Activated T-cell treated with anti-CD3 and anti-CD28 coated beads, Interleukin-2, amount 50 U/mL, for 24 hours (primary cell): ENCODE measurements around the gene ZNF503.
A peak's percentile ranks its signal among the peaks of the same experiment; 100 is the strongest.

Experiments
- DNase-seq: peaks from one replicate; pipeline ENCODE4 v3.0.0-alpha.2; 2020
- H3K27ac Mint-ChIP-seq: 2 replicates; pipeline ENCODE4 v1.8.0; 2020; ENCODE audit warnings: mild to moderate bottlenecking, mixed read lengths
- H3K27me3 Mint-ChIP-seq: 2 replicates; pipeline ENCODE4 v1.8.0; 2020; ENCODE audit warnings: mixed read lengths
- H3K36me3 Mint-ChIP-seq: 2 replicates; pipeline ENCODE4 v1.8.0; 2020; ENCODE audit warnings: low read depth, mixed read lengths
- H3K4me1 Mint-ChIP-seq: 2 replicates; pipeline ENCODE4 v1.8.0; 2020; ENCODE audit warnings: low read depth, mixed read lengths
- H3K4me3 Mint-ChIP-seq: 2 replicates; pipeline ENCODE4 v1.8.0; 2020; ENCODE audit warnings: mild to moderate bottlenecking, moderate library complexity, mixed read lengths
- H3K9me3 Mint-ChIP-seq: 2 replicates; pipeline ENCODE4 v1.8.0; 2020; ENCODE audit warnings: mixed read lengths

The ZNF503 gene

DNA sequence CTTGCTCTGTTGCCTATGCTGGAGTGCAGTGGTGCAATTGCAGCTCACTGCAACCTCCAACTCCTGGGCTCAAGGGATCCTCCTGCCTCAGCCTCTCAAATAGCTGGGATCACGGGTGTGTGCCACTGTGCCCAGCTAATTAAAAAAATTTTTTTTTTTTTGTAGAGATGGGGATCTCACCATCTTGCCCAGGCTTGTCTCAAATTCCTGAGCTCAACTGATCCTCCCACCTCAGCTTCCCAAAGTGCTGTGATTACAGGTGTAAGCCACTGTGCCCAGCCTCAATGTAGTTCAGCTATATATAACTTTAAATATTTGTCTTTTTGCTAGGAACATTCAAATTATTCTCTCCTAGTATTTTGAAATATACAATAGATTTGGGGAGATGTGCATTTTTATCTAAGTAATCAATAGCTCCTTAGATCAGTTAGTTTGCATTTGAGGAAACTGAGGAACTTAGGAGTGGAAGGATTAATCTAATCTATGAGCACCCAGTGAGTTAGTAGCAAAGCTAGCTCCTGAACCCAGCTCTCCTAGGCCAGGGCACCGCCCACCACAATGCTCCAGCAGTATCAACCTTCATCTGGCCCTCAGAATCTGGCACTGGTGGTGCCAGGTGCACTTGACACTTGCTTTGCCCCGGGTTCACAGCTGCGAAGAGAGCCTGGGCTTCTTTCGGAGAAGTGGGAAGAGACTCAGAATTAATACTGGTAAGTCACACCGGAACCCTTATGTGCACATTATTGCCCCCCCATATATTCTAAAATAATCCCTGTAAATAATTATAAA is 23.9 kb upstream of the ZNF503 start:
- H3K27me3 Mint-ChIP-seq = peaks cover 35% of the 10 kb centered on the region
- no peaks in the 10 kb centered on the region for H3K9me3 Mint-ChIP-seq
- H3K4me1 Mint-ChIP-seq = no peaks in the 10 kb centered on the region
- H3K4me3 Mint-ChIP-seq = no peak overlapping the region
- no peak for DNase-seq
- no peak overlapping the region for H3K27ac Mint-ChIP-seq
- H3K36me3 Mint-ChIP-seq = no peaks in the 10 kb centered on the region

- no peak overlapping the region for H3K27ac Mint-ChIP-seq
- no peaks in the 10 kb centered on the region for H3K36me3 Mint-ChIP-seq
Observed at GRCh38 chr10:75424571-75424970, 23.0 kb upstream of the ZNF503 start.

DNA sequence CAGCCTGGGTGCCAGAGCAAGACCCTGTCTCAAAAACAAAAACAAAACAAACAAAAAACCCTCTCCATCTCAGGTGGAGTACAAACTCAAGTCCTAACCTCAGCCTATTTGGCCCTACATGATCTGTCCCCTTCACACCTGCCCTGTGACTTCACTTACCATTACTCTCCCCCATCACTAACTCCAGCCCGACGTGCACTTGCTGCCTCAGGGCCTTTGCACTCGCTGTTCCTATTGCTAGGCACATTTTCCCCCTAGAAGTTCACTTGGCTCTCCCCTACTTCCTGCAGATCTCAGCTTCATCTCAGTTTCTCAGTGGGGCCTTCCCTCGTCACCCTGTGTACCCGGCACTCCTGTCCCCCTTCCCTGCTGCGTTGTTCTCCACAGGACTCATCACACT is 21.3 kb upstream of the ZNF503 start:
- Mint-ChIP-seq H3K9me3 (no peaks in the 10 kb centered on the region), H3K4me1 (no peaks in the 10 kb centered on the region), H3K27me3 (peaks cover 23% of the 10 kb centered on the region), H3K36me3 (no peaks in the 10 kb centered on the region), H3K27ac (no peak overlapping the region), H3K4me3 (no peak overlapping the region)
- no peak for DNase-seq

More at GRCh38 chr10:75424571-75424970, 23.0 kb upstream of the ZNF503 start:
- no peaks in the 10 kb centered on the region for H3K9me3 Mint-ChIP-seq
- no peak overlapping the region for H3K4me3 Mint-ChIP-seq
- peaks cover 26% of the 10 kb centered on the region for H3K27me3 Mint-ChIP-seq
- DNase-seq = no peak
- no peaks in the 10 kb centered on the region for H3K4me1 Mint-ChIP-seq

DNA sequence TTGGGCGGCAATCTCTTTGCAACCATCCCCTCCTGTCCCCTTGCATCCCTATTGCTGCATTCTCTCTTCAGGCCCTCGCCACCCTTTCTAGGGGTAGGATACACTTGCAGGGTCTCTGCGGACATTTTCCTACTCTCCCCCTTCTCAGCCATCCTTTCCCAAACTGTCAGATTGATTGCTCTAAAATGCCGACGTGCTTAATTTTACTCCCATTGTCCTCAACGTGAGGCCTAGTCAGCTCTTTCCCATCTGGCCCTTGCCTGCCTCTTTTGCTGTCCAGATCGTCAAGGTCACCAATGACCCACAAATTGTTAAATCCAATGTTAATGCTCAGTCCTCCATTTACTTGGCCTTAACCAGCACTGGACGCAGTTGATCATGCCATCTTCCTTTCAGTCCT is 17.1 kb upstream of the ZNF503 start:
- Mint-ChIP-seq H3K27ac (no peak overlapping the region), H3K4me1 (no peaks in the 10 kb centered on the region), H3K4me3 (no peak overlapping the region), H3K36me3 (no peaks in the 10 kb centered on the region), H3K27me3 (peaks cover 47% of the 10 kb centered on the region), H3K9me3 (no peaks in the 10 kb centered on the region)
- no peak for DNase-seq

GRCh38 chr10:75418293-75418692 is 16.7 kb upstream of the ZNF503 start:
- DNase-seq = no peak
- H3K4me1 Mint-ChIP-seq = no peaks in the 10 kb centered on the region
- no peaks in the 10 kb centered on the region for H3K36me3 Mint-ChIP-seq
- H3K9me3 Mint-ChIP-seq = no peaks in the 10 kb centered on the region
- peaks cover 45% of the 10 kb centered on the region for H3K27me3 Mint-ChIP-seq
- H3K4me3 Mint-ChIP-seq = no peak overlapping the region
- H3K27ac Mint-ChIP-seq = no peak overlapping the region

DNA sequence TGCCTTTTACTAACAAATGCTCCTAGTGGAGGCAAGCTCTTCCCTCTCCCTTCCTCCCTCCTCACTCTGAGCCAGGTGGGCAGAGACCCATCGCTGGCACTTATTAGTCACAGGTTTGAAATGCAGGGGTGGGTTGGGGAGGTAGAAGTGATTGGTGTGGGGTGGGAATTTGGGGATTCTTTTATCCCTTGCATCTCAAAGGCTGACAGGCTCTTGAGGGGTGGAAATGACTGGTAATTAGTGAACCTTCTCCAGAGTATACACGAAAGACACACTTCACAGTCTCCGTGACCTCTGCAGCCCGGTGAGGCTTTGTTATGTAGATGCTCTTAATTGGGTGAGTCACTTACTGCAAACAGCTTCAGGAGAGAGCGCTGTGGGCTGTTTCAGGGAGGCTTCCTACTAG is 16.0 kb upstream of the ZNF503 start:
- Mint-ChIP-seq H3K36me3 (no peaks in the 10 kb centered on the region), H3K4me3 (no peak overlapping the region), H3K9me3 (no peaks in the 10 kb centered on the region), H3K27ac (no peak overlapping the region), H3K27me3 (peaks cover 46% of the 10 kb centered on the region), H3K4me1 (no peaks in the 10 kb centered on the region)
- no peak for DNase-seq

DNA sequence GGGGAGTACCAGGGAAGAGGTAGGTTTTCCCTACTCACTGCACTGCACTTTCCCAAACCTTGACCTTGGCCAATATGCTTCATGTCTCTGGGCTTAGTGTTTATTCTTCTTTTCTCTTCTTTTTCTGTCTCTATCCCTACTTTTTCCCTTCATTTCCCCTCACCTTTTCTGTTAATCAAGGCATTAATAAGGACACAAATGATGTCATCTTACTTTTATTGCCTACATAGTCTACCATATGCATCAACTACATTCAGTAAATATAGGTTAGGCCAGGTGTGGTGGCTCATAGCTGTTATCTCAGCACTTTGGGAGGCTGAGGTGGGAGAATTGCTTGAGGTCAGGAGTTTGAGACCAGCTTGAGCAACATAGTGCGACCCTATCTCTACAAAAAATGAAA is 13.0 kb upstream of the ZNF503 start:
- Mint-ChIP-seq H3K27me3 (peaks cover 74% of the 10 kb centered on the region), H3K4me3 (no peak overlapping the region), H3K27ac (no peak overlapping the region), H3K4me1 (peaks cover 5% of the 10 kb centered on the region), H3K9me3 (no peaks in the 10 kb centered on the region), H3K36me3 (no peaks in the 10 kb centered on the region)
- DNase-seq = no peak

- DNase-seq = no peak
- Mint-ChIP-seq H3K27me3 (peaks cover 83% of the 10 kb centered on the region), H3K4me3 (peak overlapping the region; percentile 58), H3K4me1 (peaks cover 21% of the 10 kb centered on the region), H3K36me3 (no peaks in the 10 kb centered on the region), H3K27ac (no peak overlapping the region), H3K9me3 (no peaks in the 10 kb centered on the region)
Observed at GRCh38 chr10:75410132-75411005, 8.8 kb upstream of the ZNF503 start.

- peaks cover 88% of the 10 kb centered on the region for H3K27me3 Mint-ChIP-seq
Observed at GRCh38 chr10:75408911-75409885, 7.6 kb upstream of the ZNF503 start.

DNA sequence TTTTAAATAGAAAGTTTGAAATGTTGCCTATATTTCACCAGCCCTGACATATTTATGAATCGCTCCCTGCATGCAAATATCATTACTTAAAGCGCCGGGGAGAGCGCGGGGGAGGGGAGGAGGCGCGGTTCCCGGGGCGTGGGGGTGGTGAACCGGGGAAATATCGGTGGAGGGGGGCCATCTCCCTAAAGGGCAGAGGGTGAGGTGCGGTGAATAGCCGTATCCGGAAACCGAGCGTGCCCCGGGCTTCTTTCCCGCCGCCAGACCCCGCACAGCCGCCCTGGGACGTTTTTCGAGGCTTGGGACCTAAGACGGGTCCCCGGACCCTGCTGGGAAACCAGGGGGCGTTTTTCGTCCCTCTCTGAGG is 6.9 kb upstream of the ZNF503 start:
- Mint-ChIP-seq H3K36me3 (no peaks in the 10 kb centered on the region), H3K27me3 (peaks cover 87% of the 10 kb centered on the region), H3K27ac (no peak overlapping the region)

More at GRCh38 chr10:75408911-75409885, 7.6 kb upstream of the ZNF503 start:
- Mint-ChIP-seq H3K27ac (no peak overlapping the region), H3K9me3 (no peaks in the 10 kb centered on the region), H3K36me3 (no peaks in the 10 kb centered on the region), H3K4me1 (peaks cover 22% of the 10 kb centered on the region), H3K4me3 (peak overlapping the region; percentile 69)
- peak; percentile 58 for DNase-seq

GRCh38 chr10:75407713-75408508 is 6.3 kb upstream of the ZNF503 start:
- H3K9me3 Mint-ChIP-seq = no peaks in the 10 kb centered on the region

More for the DNA sequence above, 6.9 kb upstream of the ZNF503 start:
- H3K4me3 Mint-ChIP-seq = peak overlapping the region; percentile 69
- H3K9me3 Mint-ChIP-seq = no peaks in the 10 kb centered on the region
- peaks cover 27% of the 10 kb centered on the region for H3K4me1 Mint-ChIP-seq
- no peak for DNase-seq

GRCh38 chr10:75407224-75407712 is 5.7 kb upstream of the ZNF503 start:
- DNase-seq = peak; percentile 35
- H3K4me3 Mint-ChIP-seq = peak overlapping the region; percentile 54
- H3K9me3 Mint-ChIP-seq = no peaks in the 10 kb centered on the region
- no peaks in the 10 kb centered on the region for H3K36me3 Mint-ChIP-seq
- peaks cover 91% of the 10 kb centered on the region for H3K27me3 Mint-ChIP-seq
- H3K4me1 Mint-ChIP-seq = peaks cover 39% of the 10 kb centered on the region
- no peak overlapping the region for H3K27ac Mint-ChIP-seq

More at GRCh38 chr10:75407713-75408508, 6.3 kb upstream of the ZNF503 start:
- no peak overlapping the region for H3K27ac Mint-ChIP-seq
- H3K4me1 Mint-ChIP-seq = peaks cover 32% of the 10 kb centered on the region
- peak overlapping the region; percentile 69 for H3K4me3 Mint-ChIP-seq
- H3K27me3 Mint-ChIP-seq = peaks cover 91% of the 10 kb centered on the region
- H3K36me3 Mint-ChIP-seq = no peaks in the 10 kb centered on the region
- peak; percentile 39 for DNase-seq

DNA sequence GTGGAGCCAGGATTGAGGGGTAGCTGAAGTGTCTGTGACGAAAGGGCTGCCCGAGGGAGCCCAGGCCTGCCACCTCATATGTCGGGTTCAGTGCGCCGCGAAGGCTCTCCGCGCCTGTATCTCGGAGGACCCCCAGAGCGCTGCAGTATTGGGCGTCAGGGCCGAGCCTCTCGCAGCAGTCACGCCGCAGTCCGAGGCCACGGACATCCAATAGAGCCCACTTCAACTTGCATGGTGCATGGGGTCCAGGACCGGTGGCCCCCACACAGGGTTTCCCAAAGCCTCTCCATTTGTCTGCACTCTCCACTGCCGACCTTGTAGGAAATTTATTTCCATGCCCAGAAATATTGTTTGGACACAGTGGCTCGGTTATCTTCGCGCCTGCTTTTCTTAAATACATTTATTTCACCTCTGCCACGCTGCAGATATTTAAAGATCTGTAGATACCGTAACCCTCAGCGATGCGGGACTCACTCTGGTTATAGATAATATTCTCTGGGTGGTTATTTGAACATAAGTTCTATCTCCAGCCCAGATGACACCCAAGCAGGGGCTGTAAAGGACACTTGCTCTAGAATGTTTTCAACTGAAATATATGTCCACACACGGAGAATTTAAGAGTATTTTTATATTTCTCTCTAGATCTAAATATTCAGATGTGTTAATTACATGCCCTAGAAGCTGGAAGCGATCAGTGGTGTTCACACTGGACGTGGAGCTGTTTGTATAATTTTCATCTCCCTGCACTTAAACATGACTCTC is 5.1 kb upstream of the ZNF503 start:
- Mint-ChIP-seq H3K4me1 (peaks cover 45% of the 10 kb centered on the region), H3K9me3 (no peaks in the 10 kb centered on the region), H3K4me3 (peak overlapping the region; percentile 6), H3K27ac (no peak overlapping the region), H3K36me3 (no peaks in the 10 kb centered on the region), H3K27me3 (peaks cover 93% of the 10 kb centered on the region)
- no peak for DNase-seq
